Measurements from ENCODE around the gene ASTL. TPM values are rescaled to one million over a fixed set of nuclear protein-coding genes. Genes with fewer than 3 reads are reported as not detected.
"Not testable (repeated sequence)": the region's sequence is repeated elsewhere in the genome, so short reads cannot be mapped to it uniquely, and the experiment has no call there.

The ASTL gene
- total RNA-seq, 4 donors from 2014 or later, result 0.87 to 1.7 TPM; not detected in 2

GRCh38 chr2:96143231-96143847, 5.0 kb upstream of the ASTL start:
- Histone ChIP-seq H3K27ac (no peak overlapping the region), H3K9me3 (no peaks in the 10 kb centered on the region), H3K27me3 (no peaks in the 10 kb centered on the region), H3K36me3 (no peaks in the 10 kb centered on the region), H3K4me3 (peak overlapping the region; percentile 69), H3K4me1 (peaks cover 56% of the 10 kb centered on the region)
- WGBS, result 73% methylated on average over 8 of the region's 10 CpGs
- peak in 1 of 2 donors; percentile 44 for DNase-seq (ENCODE audit: low spot score in 2 of 2)
- TF ChIP-seq CTCF (IDR thresholded peaks at IDR 0.05) (no peak), EP300 (IDR thresholded peaks at IDR 0.05) (no peak)

GRCh38 chr2:96142217-96143113, 4.2 kb upstream of the ASTL start:
- no peak overlapping the region for H3K27ac ChIP-seq
- no peaks in the 10 kb centered on the region for H3K36me3 ChIP-seq
- no peak overlapping the region for H3K4me3 ChIP-seq
- 83% methylated on average over 19 of the region's 26 CpGs for WGBS
- no peak for DNase-seq (ENCODE audit: low spot score in 2 of 2)
- H3K27me3 ChIP-seq, result no peaks in the 10 kb centered on the region
- H3K9me3 ChIP-seq, result no peaks in the 10 kb centered on the region
- TF ChIP-seq POLR2A (IDR thresholded peaks at IDR 0.05) (no peak), CTCF (IDR thresholded peaks at IDR 0.05) (no peak), EP300 (IDR thresholded peaks at IDR 0.05) (no peak), POLR2AphosphoS5 (IDR thresholded peaks at IDR 0.05) (no peak)
- peaks cover 53% of the 10 kb centered on the region for H3K4me1 ChIP-seq

GRCh38 chr2:96141624-96141967, 3.3 kb upstream of the ASTL start:
- not testable (repeated sequence) for H3K27ac ChIP-seq; H3K4me3 ChIP-seq; H3K36me3 ChIP-seq; DNase-seq (ENCODE audit: low spot score in 2 of 2); H3K27me3 ChIP-seq; H3K9me3 ChIP-seq
- peaks cover 45% of the 10 kb centered on the region for H3K4me1 ChIP-seq
- WGBS, result 97% methylated on average over 5 of the region's 5 CpGs

GRCh38 chr2:96140941-96141623, 2.8 kb upstream of the ASTL start:
- no peaks in the 10 kb centered on the region for H3K27me3 ChIP-seq
- H3K4me1 ChIP-seq, result peaks cover 39% of the 10 kb centered on the region
- no peak for DNase-seq (ENCODE audit: low spot score in 2 of 2)
- H3K4me3 ChIP-seq, result no peak overlapping the region
- no peak for TF ChIP-seq CTCF (IDR thresholded peaks at IDR 0.05)
- TF ChIP-seq POLR2AphosphoS5 (IDR thresholded peaks at IDR 0.05), result no peak
- TF ChIP-seq EP300 (IDR thresholded peaks at IDR 0.05), result no peak
- no peak for TF ChIP-seq POLR2A (IDR thresholded peaks at IDR 0.05)
- H3K9me3 ChIP-seq, result no peaks in the 10 kb centered on the region
- H3K36me3 ChIP-seq, result no peaks in the 10 kb centered on the region
- WGBS, result 84% methylated on average over 5 of the region's 13 CpGs
- no peak overlapping the region for H3K27ac ChIP-seq

- Histone ChIP-seq H3K4me1 (peaks cover 25% of the 10 kb centered on the region), H3K4me3 (no peak overlapping the region), H3K27ac (no peak overlapping the region), H3K27me3 (no peaks in the 10 kb centered on the region), H3K36me3 (no peaks in the 10 kb centered on the region), H3K9me3 (no peaks in the 10 kb centered on the region)
- no peak for TF ChIP-seq POLR2A (IDR thresholded peaks at IDR 0.05)
- no peak for TF ChIP-seq EP300 (IDR thresholded peaks at IDR 0.05)
- TF ChIP-seq CTCF (IDR thresholded peaks at IDR 0.05), result no peak
- no peak for TF ChIP-seq POLR2AphosphoS5 (IDR thresholded peaks at IDR 0.05)
- DNase-seq (ENCODE audit: low spot score in 2 of 2), result no peak
- 74% methylated on average over 7 of the region's 7 CpGs for WGBS
Observed at GRCh38 chr2:96139181-96139758, 968 bp upstream of the ASTL start.
